ENCODE data around the gene PRRC1. TPM values are rescaled to one million over a fixed set of nuclear protein-coding genes. Genes with fewer than 3 reads are reported as not detected.
"Not testable (repeated sequence)": the region's sequence is repeated elsewhere in the genome, so short reads cannot be mapped to it uniquely, and the experiment has no call there.

PRRC1 gene
- total RNA-seq, 2 donors from 2014 or later: 46.6 to 49.0 TPM

GRCh38 chr5:127569471-127569870 lies 52.0 kb downstream of the PRRC1 start:
- intact Hi-C loops (cut with DNase I): loop anchor here in 1 of 2 donors (10.0 kb wide), 1 partner anchor 635 kb away; no protein-coding TSS in a partner anchor
- not testable (repeated sequence) for DNase-seq (ENCODE audit: low spot score)

GRCh38 chr5:127571314-127572131 lies 54.1 kb downstream of the PRRC1 start:
- intact Hi-C loops (cut with DNase I): no loop called here
- DNase-seq (ENCODE audit: low spot score): no peak

DNA sequence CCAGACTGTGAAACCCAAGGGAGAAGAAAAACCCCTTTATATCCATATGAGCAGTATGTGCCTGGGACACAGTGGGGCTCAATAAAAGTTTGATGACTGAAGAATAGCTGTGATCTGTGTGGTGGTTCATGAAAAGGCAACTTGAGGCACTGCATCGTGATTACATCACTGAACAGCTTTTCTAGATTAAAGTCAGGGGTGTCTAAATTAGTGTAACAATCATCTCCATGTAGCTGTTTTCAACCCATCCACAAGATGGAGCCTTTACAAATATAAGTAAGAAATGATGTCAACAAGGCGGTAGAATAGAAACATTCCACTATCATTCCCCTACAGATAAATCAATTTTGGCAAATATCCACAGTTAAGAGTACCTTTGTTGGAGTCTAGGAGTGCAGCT lies 55.5 kb downstream of the PRRC1 start:
- no peak for DNase-seq (ENCODE audit: low spot score)
- intact Hi-C loops (cut with DNase I): no loop called here

DNA sequence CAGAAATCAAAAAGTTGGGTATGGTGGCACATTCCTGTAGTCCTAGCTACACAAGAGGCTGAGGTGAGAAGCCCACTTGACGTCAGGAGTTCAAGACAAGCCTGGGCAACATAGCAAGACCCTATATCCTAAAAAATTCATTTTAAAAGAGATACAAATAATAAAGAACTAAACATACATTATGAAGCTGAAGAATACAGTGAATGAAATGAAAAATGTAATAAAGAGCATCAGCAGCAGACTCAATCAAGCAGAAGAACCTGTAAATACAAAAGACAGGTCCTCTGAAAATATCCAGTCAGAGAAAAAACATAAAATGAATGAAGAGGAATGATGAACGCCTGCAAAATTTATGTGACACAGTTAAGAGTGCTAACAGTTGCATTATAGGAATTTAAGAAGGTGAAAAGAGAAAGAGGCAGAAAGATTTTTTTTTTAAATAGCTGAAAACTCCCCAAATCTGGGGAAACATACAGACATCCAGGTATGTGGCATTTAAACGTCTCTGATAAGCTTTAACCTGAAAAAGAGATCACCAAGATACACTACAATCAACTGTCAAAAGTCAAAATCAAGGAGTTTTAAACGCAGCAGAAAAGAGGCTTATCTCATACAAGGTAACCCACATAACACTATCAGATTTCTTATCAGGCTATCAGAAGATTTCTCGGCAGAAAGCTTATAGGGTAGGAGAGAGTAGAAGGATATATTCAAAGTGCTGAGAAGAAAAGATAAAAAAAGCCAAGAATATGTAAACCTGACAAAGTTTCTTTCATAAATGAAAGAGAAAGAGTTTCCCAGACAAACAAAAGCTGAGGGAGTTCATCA lies 57.6 kb downstream of the PRRC1 start:
- intact Hi-C loops (cut with DNase I): no loop called here
- no peak for DNase-seq (ENCODE audit: low spot score)

DNA sequence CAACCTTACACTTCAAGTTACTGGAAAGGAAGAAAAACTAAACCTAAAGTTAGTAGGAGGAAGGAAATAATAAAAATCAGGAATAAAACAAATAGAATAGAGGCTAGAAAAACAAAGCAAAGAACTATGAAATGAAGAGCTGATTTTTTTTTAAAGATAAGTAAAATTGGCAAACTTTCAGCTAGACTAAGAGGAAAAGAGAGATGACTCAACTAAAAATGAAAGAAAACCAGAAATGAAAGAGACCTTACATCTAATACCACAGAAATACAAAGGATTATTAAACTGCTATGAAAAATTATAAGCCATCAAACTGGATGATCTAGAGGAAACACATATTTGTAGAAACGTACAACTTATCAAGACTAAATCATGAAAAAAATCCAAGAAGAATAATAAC lies 60.0 kb downstream of the PRRC1 start:
- intact Hi-C loops (cut with DNase I): no loop called here

GRCh38 chr5:127580731-127581130 lies 63.3 kb downstream of the PRRC1 start:
- no peak for DNase-seq (ENCODE audit: low spot score)
- intact Hi-C loops (cut with DNase I): no loop called here

More for the DNA sequence above, 60.0 kb downstream of the PRRC1 start:
- no peak for DNase-seq (ENCODE audit: low spot score)

DNA sequence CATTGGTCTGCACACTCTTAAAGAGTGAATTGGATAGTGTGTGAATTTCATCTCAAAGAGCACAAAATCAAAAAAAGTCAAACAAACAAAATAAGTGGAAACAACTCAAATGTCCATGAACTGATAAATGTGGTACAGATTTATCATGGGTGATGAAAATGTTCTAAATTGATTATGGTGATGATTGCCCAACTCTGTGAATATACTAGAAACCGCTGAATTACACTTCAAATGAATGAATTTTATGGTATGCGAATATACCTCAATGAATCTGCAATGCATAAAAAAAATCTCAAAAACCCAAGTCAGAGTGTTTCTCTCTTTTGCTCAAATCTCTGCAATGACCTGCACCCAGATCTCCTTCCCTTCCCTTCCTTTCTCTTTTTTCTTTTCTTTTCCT lies 64.0 kb downstream of the PRRC1 start:
- intact Hi-C loops (cut with DNase I): no loop called here
- no peak for DNase-seq (ENCODE audit: low spot score)

- intact Hi-C loops (cut with DNase I): no loop called here
- no peak for DNase-seq (ENCODE audit: low spot score)
Observed at GRCh38 chr5:127582773-127583370, 65.4 kb downstream of the PRRC1 start.

DNA sequence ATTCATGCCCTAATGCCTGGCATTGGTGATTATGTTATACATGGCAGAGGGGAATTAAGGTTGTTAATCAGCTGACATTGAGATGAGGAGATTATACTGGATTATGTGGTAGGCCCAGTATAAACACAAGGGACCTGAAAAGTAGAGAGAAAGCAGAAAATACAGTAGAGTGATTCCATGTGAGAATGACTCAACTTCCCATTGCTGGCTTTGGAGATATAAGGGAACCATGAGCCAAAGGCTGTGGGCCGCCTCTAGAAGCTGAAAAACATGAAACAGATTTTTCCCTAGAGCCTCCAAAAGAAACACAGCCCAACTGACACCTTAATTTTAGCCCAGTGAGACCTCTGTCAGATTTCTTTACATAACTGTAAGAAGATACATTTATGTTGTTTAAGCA lies 66.4 kb downstream of the PRRC1 start:
- no peak for DNase-seq (ENCODE audit: low spot score)
- intact Hi-C loops (cut with DNase I): no loop called here

DNA sequence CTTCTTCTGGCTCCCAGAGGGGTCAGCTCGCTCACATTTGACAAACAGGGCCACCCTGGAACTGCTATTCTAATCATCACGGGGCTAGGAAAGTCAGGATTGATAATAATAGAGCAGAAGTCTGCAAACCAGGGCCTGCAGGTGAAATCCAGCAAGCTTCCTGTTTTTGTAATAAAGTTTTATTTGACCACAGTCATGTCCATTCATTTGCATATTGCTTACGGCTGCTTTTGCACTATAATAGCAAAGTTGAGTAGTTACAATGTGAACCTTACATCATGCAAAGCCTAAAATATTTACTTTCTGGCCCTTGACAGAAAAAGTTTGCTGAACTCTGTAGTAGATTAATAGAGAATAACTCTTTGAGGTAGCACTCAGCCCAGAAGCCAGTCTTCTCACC lies 68.2 kb downstream of the PRRC1 start:
- DNase-seq (ENCODE audit: low spot score): no peak
- intact Hi-C loops (cut with DNase I): no loop called here

GRCh38 chr5:127586066-127586770 lies 68.8 kb downstream of the PRRC1 start:
- intact Hi-C loops (cut with DNase I): no loop called here
- DNase-seq (ENCODE audit: low spot score): no peak

DNA sequence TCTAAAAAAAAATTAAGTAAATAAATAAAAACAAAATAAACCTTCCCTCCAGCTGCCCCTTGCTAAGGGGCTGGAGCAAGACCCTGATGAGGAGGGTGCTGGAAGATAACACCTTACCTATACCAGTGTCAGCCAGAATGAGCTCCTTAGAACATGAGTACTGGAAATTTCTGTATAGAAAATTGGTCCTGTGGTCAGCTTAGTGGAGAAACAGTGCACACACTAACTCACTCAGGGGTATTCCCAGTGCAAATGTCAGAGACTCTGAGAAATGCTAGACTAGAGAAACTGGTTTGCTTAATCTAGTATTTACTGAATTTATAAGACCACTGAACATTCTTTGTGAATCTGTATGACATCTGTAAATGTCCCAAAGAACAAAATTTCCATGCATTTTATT lies 69.4 kb downstream of the PRRC1 start:
- intact Hi-C loops (cut with DNase I): no loop called here
- DNase-seq (ENCODE audit: low spot score): no peak

GRCh38 chr5:127587246-127587917 lies 69.9 kb downstream of the PRRC1 start:
- DNase-seq (ENCODE audit: low spot score): no peak
- intact Hi-C loops (cut with DNase I): no loop called here

DNA sequence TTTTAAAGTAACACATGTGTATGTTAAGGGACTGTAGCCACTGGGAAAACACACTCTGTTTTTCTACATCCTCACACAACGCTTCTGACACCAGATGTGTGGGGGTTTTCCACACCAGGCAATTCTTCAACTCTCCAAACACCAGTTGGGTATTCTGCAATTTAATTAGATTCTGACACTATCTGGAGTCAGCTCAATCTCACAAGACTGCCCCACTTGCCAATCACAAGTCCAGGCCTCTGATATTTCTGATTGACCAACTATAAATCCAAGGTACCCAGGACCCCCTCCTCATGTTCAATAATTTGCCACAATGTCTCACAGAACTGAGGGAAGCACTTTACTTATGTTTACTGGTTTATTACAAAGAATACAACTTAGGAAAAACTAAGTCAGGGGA lies 70.9 kb downstream of the PRRC1 start:
- DNase-seq (ENCODE audit: low spot score): no peak
- intact Hi-C loops (cut with DNase I): no loop called here

DNA sequence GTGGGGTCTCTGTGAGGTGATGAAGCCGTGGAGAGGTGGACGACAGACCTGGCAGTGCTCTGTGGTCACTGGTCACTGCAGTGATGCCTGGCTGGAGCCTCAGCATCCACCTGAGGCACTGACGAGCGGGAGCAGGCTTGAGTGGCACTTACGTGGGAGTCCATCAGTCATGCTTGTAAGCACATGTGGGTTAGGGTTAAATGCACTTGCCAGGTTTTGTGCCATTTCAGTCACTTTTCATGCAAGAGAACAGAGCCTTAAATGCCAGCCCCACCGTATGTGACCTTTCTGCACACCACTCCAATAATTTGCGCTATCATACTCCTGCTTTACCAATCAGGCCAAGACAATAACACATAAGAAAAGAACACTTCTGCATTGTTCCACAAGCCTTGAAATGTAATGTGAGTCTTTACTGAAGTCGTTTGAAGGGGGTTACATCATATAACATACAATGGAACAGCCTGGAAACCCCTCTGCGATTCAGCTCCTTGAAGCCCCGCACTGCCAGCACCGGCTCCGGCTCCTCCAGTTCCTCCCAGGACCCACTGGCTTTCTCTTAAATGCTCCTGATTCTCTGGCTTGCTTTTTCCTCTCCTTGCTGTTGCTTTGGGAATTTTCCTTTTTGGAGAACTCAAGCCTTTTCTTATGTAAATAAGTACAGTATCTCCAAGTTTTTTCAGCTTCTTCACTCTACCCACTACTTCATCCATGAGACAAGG lies 72.0 kb downstream of the PRRC1 start:
- DNase-seq (ENCODE audit: low spot score): no peak
- intact Hi-C loops (cut with DNase I): no loop called here

GRCh38 chr5:127590156-127590722 lies 72.8 kb downstream of the PRRC1 start:
- no peak for DNase-seq (ENCODE audit: low spot score)
- intact Hi-C loops (cut with DNase I): no loop called here

DNA sequence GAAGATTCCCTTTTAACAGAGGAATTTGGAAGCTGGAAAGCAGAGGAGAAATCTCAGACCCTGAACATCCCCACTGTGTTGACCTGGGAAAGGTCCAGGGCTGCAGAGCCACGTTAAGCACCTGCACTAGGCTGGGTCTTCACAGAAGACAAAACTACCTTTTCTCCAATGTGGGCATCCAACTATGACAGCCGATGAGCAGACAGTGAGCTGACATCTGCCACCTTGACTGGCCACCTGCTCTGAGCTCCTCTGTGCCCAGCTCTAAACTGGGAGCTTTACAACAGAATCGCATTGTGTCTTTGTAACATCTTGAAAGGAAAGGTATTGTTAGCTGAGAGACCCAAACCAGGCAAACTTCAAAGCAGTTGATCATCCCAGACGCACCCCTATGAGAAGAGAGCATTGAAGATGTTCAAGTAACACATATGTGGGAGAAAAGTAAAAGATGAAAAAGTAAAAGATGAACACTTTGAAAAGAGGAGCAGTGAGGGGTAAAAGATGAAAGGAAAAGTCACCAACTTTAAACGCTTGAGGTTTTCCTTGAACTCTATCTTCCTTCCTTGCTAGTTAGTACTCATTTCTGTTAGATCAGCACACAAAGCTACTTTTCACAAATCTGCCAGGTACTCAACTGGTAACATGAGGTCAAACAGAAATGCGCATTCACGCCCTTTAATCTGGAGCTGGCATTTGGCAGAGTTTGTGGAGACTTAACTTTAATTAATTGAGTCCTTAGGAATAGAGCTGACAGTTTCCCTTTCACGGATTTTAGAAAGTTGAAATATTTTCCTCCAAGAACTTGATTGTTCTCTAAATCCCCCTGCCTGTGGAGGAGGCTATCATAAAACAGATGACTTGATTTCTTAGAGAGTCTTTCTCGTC lies 78.3 kb downstream of the PRRC1 start:
- intact Hi-C loops (cut with DNase I): no loop called here
- no peak for DNase-seq (ENCODE audit: low spot score)
